Hematopoietic multipotent progenitor cell treated with erythropoietin and hydrocortisone succinate and interleukin-3 and kit ligand, for 4 days (in vitro differentiated cells): Measurements from ENCODE around the gene ADAMTSL3.
A peak's percentile ranks its signal among the peaks of the same experiment; 100 is the strongest.
"Not testable (repeated sequence)": the region's sequence is repeated elsewhere in the genome, so short reads cannot be mapped to it uniquely, and the experiment has no call there.

ENCODE experiments used
- DNase-seq: peaks from one replicate; pipeline ENCODE4 v3.0.0-alpha.2; 2015

Gene ADAMTSL3

GRCh38 chr15:83753872-83754493, 100.1 kb downstream of the ADAMTSL3 start:
- no peak for DNase-seq

- DNase-seq, result not testable (repeated sequence)
These were observed 103.4 kb downstream of the ADAMTSL3 start for GRCh38 chr15:83757291-83757690.

- no peak for DNase-seq
These were observed 108.4 kb downstream of the ADAMTSL3 start for GRCh38 chr15:83762367-83762766.

- DNase-seq, result no peak
These were observed 110.4 kb downstream of the ADAMTSL3 start for GRCh38 chr15:83764201-83764838.

GRCh38 chr15:83766339-83766738, 112.4 kb downstream of the ADAMTSL3 start:
- DNase-seq, result no peak

- no peak for DNase-seq
These were observed 113.8 kb downstream of the ADAMTSL3 start for GRCh38 chr15:83767741-83768140.

GRCh38 chr15:83769411-83769999, 115.6 kb downstream of the ADAMTSL3 start:
- no peak for DNase-seq

- peak; percentile 1 for DNase-seq
These were observed 121.8 kb downstream of the ADAMTSL3 start for GRCh38 chr15:83775738-83776137.

- DNase-seq, result no peak
These were observed 123.1 kb downstream of the ADAMTSL3 start for GRCh38 chr15:83776986-83777385.

- DNase-seq, result no peak
These were observed 129.3 kb downstream of the ADAMTSL3 start for GRCh38 chr15:83783227-83783626.

- no peak for DNase-seq
These were observed 131.1 kb downstream of the ADAMTSL3 start for GRCh38 chr15:83784975-83785374.

GRCh38 chr15:83786336-83786735, 132.4 kb downstream of the ADAMTSL3 start:
- DNase-seq, result no peak

GRCh38 chr15:83793069-83793468, 139.1 kb downstream of the ADAMTSL3 start:
- DNase-seq, result no peak

- no peak for DNase-seq
These were observed 140.3 kb downstream of the ADAMTSL3 start for GRCh38 chr15:83794209-83794608.

GRCh38 chr15:83809345-83809744, 155.4 kb downstream of the ADAMTSL3 start:
- DNase-seq, result no peak

- DNase-seq, result no peak
These were observed 156.2 kb downstream of the ADAMTSL3 start for GRCh38 chr15:83810110-83810509.

GRCh38 chr15:83813682-83814081, 159.8 kb downstream of the ADAMTSL3 start:
- DNase-seq, result no peak

- no peak for DNase-seq
These were observed 161.6 kb downstream of the ADAMTSL3 start for GRCh38 chr15:83815506-83815905.

- no peak for DNase-seq
These were observed 162.4 kb downstream of the ADAMTSL3 start for GRCh38 chr15:83816124-83816883.

GRCh38 chr15:83818591-83818990, 164.7 kb downstream of the ADAMTSL3 start:
- DNase-seq, result no peak

GRCh38 chr15:83830381-83830780, 176.5 kb downstream of the ADAMTSL3 start:
- DNase-seq, result no peak

- no peak for DNase-seq
These were observed 179.6 kb downstream of the ADAMTSL3 start for GRCh38 chr15:83833569-83833968.

- no peak for DNase-seq
These were observed 181.6 kb downstream of the ADAMTSL3 start for GRCh38 chr15:83835479-83835878.
